Liver (tissue), 9 donors: ENCODE results near the gene ANKRD31. TPM values are rescaled to one million over a fixed set of nuclear protein-coding genes. Genes with fewer than 3 reads are reported as not detected.

Experiments used
- DNase-seq: peaks from one replicate; pipeline ENCODE4 v3.0.0-alpha.2; 2017; ENCODE audit warnings: low spot score
- H3K27ac ChIP-seq, 2 donors: one replicate each; pipeline ENCODE4 v1.7.0; 2013; ENCODE audit warnings: inconsistent platforms in 2 of 2, low read length in 2 of 2, control low read depth in 1 of 2, low read depth in 1 of 2, mild to moderate bottlenecking in 1 of 2
- H3K27me3 ChIP-seq, 4 donors: one replicate each; pipeline versions ENCODE4 v1.6.1 to v1.7.0; 2013; ENCODE audit warnings: low read length in 3 of 4, inconsistent platforms in 1 of 4, mild to moderate bottlenecking in 1 of 4, moderate library complexity in 1 of 4; ENCODE audit not compliant: control insufficient read depth in 4 of 4, insufficient read depth in 4 of 4
- H3K36me3 ChIP-seq, 4 donors: one replicate each; pipeline versions ENCODE4 v1.6.1 to v1.7.0; 2013; ENCODE audit warnings: low read length in 3 of 4, mild to moderate bottlenecking in 3 of 4, low read depth in 1 of 4, moderate library complexity in 1 of 4; ENCODE audit not compliant: control insufficient read depth in 4 of 4, insufficient read depth in 3 of 4
- H3K4me1 ChIP-seq, 4 donors: one replicate each; pipeline versions ENCODE4 v1.6.1 to v1.7.0; 2013; ENCODE audit warnings: low read length in 3 of 4, mild to moderate bottlenecking in 3 of 4, moderate library complexity in 1 of 4; ENCODE audit not compliant: control insufficient read depth in 4 of 4, insufficient read depth in 4 of 4
- H3K4me3 ChIP-seq, 3 donors: one replicate each; pipeline versions ENCODE4 v1.6.1 to v1.7.0; 2013; ENCODE audit warnings: low read length in 3 of 3, control low read depth in 1 of 3, low read depth in 1 of 3, mild to moderate bottlenecking in 1 of 3
- H3K9ac ChIP-seq, 2 donors: one replicate each; pipeline ENCODE4 v1.7.0; 2013; ENCODE audit warnings: low read length in 2 of 2, mild to moderate bottlenecking in 2 of 2, moderate library complexity in 2 of 2, control low read depth in 1 of 2, low read depth in 1 of 2
- H3K9me3 ChIP-seq, 4 donors: one replicate each; pipeline versions ENCODE4 v1.6.1 to v1.7.0; 2013; ENCODE audit warnings: low read length in 3 of 4; ENCODE audit not compliant: control insufficient read depth in 4 of 4
- ATF3 ChIP-seq: IDR thresholded peaks from 2 replicates; pipeline ENCODE4 v1.6.1; 2016; ENCODE audit warnings: antibody characterized with exemption
- FOXA1 ChIP-seq: IDR thresholded peaks from 2 replicates; pipeline ENCODE4 v1.6.1; 2016; ENCODE audit warnings: antibody characterized with exemption
- FOXA2 ChIP-seq: IDR thresholded peaks from 2 replicates; pipeline ENCODE4 v1.6.1; 2016; ENCODE audit warnings: antibody characterized with exemption
- HNF4A ChIP-seq, 2 donors: conservative IDR thresholded peaks; 2 replicates each; pipeline ENCODE4 v1.6.1; 2016; ENCODE audit warnings: antibody characterized with exemption in 2 of 2, mild to moderate bottlenecking in 2 of 2
- HNF4G ChIP-seq: IDR thresholded peaks from 2 replicates; pipeline ENCODE4 v1.6.1; 2016; ENCODE audit warnings: antibody characterized with exemption
- MAX ChIP-seq: IDR thresholded peaks from 2 replicates; pipeline ENCODE4 v1.6.1; 2016; ENCODE audit warnings: antibody characterized with exemption
- RAD21 ChIP-seq, 2 donors: IDR thresholded peaks; 2 replicates each; pipeline ENCODE4 v1.6.1; 2016; ENCODE audit warnings: antibody characterized with exemption in 2 of 2, mild to moderate bottlenecking in 2 of 2
- REST ChIP-seq: IDR thresholded peaks from 2 replicates; pipeline ENCODE4 v1.6.1; 2016; ENCODE audit warnings: antibody characterized with exemption, mild to moderate bottlenecking
- RXRA ChIP-seq, 2 donors: IDR thresholded peaks; 2 replicates each; pipeline ENCODE4 v1.6.1; 2017 to 2018; ENCODE audit warnings: antibody characterized with exemption in 2 of 2, mild to moderate bottlenecking in 1 of 2
- SP1 ChIP-seq: IDR thresholded peaks from 2 replicates; pipeline ENCODE4 v1.6.1; 2018; ENCODE audit warnings: antibody characterized with exemption, mild to moderate bottlenecking
- WGBS: extraction: QIAGEN DNeasy Blood & Tissue Kit; methylation state at CpG from one replicate; pipeline ENCODE4 v1.1.7; 2013; 5-methylcytosine and 5-hydroxymethylcytosine counted together
- polyA plus RNA-seq, 2 donors: library from polyadenylated mRNA; stranded (reverse) in 1 of 2; unstranded in 1 of 2; fragments of 200-250 nt in 1 of 2; fragments of >200 nt in 1 of 2; fragmentation: Nextera tagmentation in 1 of 2; extraction: Ambion mirVana in 1 of 2; gene quantifications; one replicate each; pipeline versions ENCODE4 v1.2.1 to v1.2.3, GENCODE V29; 2013 to 2015
- total RNA-seq, 2 donors: library from RNA; depleted of rRNA; stranded (reverse); fragments of >200 nt; gene quantifications; one replicate each; pipeline ENCODE4 v1.2.3, GENCODE V29; 2014
- donor health status: healthy.
- donor health status: healthy.
- donor health status: healthy.
- donor health status: healthy.
- donor health status: healthy.

The ANKRD31 gene
- total and polyA plus RNA-seq, 4 donors: 0.03 to 0.08 (median 0.04) TPM

GRCh38 chr5:75142566-75143136 is 94.0 kb downstream of the ANKRD31 start:
- no peak for DNase-seq
- WGBS: 43% methylated on average over 2 of the region's 2 CpGs
- Histone ChIP-seq H3K9ac (no peak overlapping the region), H3K4me3 (no peak overlapping the region), H3K9me3 (no peaks in the 10 kb centered on the region), H3K36me3 (no peaks in the 10 kb centered on the region), H3K4me1 (no peaks in the 10 kb centered on the region), H3K27ac (no peak overlapping the region), H3K27me3 (no peaks in the 10 kb centered on the region)
- TF ChIP-seq RXRA (IDR thresholded peaks at IDR 0.05) (no peak), REST (no peak)

GRCh38 chr5:75140277-75140676 is 96.4 kb downstream of the ANKRD31 start:
- no peaks in the 10 kb centered on the region for H3K36me3 ChIP-seq
- H3K4me3 ChIP-seq: no peak overlapping the region
- H3K4me1 ChIP-seq: no peaks in the 10 kb centered on the region
- no peaks in the 10 kb centered on the region for H3K27me3 ChIP-seq
- WGBS: 93% methylated on average over 3 of the region's 3 CpGs
- no peak overlapping the region for H3K9ac ChIP-seq
- H3K27ac ChIP-seq: no peak overlapping the region
- no peak for DNase-seq
- no peak for TF ChIP-seq HNF4G
- TF ChIP-seq MAX: no peak
- no peak for TF ChIP-seq SP1
- H3K9me3 ChIP-seq: no peaks in the 10 kb centered on the region

- Histone ChIP-seq H3K9ac (no peak overlapping the region), H3K9me3 (no peaks in the 10 kb centered on the region), H3K36me3 (no peaks in the 10 kb centered on the region), H3K4me3 (no peak overlapping the region), H3K4me1 (no peaks in the 10 kb centered on the region), H3K27ac (no peak overlapping the region), H3K27me3 (no peaks in the 10 kb centered on the region)
- no peak for DNase-seq
- TF ChIP-seq HNF4G: no peak
- no peak for TF ChIP-seq FOXA1
- TF ChIP-seq SP1: no peak
- no peak for TF ChIP-seq REST
- TF ChIP-seq FOXA2: no peak
- no peak for TF ChIP-seq HNF4A (conservative IDR thresholded peaks at IDR 0.05)
- no peak for TF ChIP-seq RAD21 (IDR thresholded peaks at IDR 0.05)
- no peak for TF ChIP-seq ATF3
Observed at GRCh38 chr5:75138689-75139088, 98.0 kb downstream of the ANKRD31 start.
